Activated CD4-positive, alpha-beta memory T cell treated with anti-CD3 and anti-CD28 coated beads, Interleukin-2, amount 10 ng/mL, durations not matched to agents 7 days and 5 days (primary cell): Measurements from ENCODE around the gene SOBP. TPM values are rescaled to one million over a fixed set of nuclear protein-coding genes. Genes with fewer than 3 reads are reported as not detected.
"Not testable (repeated sequence)": the region's sequence is repeated elsewhere in the genome, so short reads cannot be mapped to it uniquely, and the experiment has no call there.

Experiments
- CTCF ChIA-PET: fragments of 350-600 bp; sonication (Branson Sonifier 250); formaldehyde crosslinking; loops from one replicate; lab custom pipeline; 2021; ENCODE audit warnings: antibody characterized with exemption, inconsistent platforms; lab: Charles Lee
- POLR2A ChIA-PET: fragments of 350-600 bp; sonication (Branson Sonifier 250); formaldehyde crosslinking; loops from one replicate; lab custom pipeline; 2021; ENCODE audit warnings: antibody characterized with exemption; lab: Charles Lee
- DNase-seq: peaks from one replicate; pipeline ENCODE4 v3.0.0-alpha.2; 2020
- H3K27ac Mint-ChIP-seq: one replicate; pipeline ENCODE4 v1.8.0; 2021; ENCODE audit warnings: mild to moderate bottlenecking, mixed read lengths
- H3K27me3 Mint-ChIP-seq: one replicate; pipeline ENCODE4 v1.8.0; 2021; ENCODE audit warnings: mixed read lengths
- H3K36me3 Mint-ChIP-seq: one replicate; pipeline ENCODE4 v1.8.0; 2021; ENCODE audit warnings: low read depth, mixed read lengths
- H3K4me1 Mint-ChIP-seq: one replicate; pipeline ENCODE4 v1.8.0; 2021; ENCODE audit warnings: mixed read lengths
- H3K4me3 Mint-ChIP-seq: one replicate; pipeline ENCODE4 v1.8.0; 2021; ENCODE audit warnings: mild to moderate bottlenecking, mixed read lengths
- H3K9me3 Mint-ChIP-seq: one replicate; pipeline ENCODE4 v1.8.0; 2021; ENCODE audit warnings: mixed read lengths
- total RNA-seq, 2 experiments: library from RNA; stranded (reverse); gene quantifications; one replicate each; pipeline ENCODE4 v1.2.3, GENCODE V29; 2021

Gene SOBP
- total RNA-seq, 2 experiments from 2014 or later = 0.33 to 0.38 TPM

DNA sequence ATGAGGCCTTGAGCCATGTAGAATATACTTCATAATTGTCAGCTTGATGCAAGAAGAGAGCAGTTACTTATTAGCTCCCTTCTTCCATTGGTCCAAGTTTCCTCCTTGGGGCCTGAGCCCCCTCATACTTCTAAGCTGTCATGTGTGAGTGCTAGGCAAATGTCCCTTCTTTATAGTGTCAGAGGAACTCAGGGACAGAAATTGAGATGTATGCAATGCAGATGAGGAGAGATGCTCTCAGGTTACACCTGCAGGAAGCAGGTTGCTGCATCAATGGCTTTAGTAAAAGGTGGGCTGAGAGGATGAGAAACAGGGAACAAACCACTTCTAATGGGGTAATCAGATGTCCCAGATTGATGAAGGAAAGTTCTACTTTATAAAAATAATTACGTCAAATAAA is 23.9 kb upstream of the SOBP start:
- Mint-ChIP-seq H3K4me1 (no peaks in the 10 kb centered on the region), H3K9me3 (no peaks in the 10 kb centered on the region), H3K36me3 (no peaks in the 10 kb centered on the region), H3K27ac (no peak overlapping the region), H3K27me3 (peaks cover 21% of the 10 kb centered on the region), H3K4me3 (no peak overlapping the region)
- DNase-seq = no peak
- POLR2A ChIA-PET = no interaction called here
- CTCF ChIA-PET = no interaction called here

DNA sequence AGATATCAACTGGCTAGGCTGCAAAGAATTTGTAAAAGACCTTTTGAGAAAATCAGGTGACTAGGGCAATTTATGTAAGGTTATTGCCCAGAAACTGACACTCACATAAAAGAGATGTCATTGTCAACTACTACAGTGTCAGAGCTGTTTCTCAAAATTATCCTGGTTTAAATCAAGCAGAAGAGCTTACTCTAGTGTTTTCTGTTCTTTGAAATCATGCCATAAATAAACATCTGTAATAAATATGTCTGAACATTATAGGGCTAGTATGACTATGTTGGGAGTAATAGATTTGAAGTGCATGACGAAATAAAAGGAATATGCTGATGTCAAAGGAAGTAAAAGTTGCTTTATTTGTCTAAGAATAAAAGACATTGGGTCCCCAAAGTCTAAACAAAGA is 19.6 kb upstream of the SOBP start:
- no peak overlapping the region for H3K4me3 Mint-ChIP-seq
- ChIA-PET CTCF (interaction anchor here (0.6 to 0.7 kb wide), 2 partner anchors 10 to 574 kb away, joined by 3 to 4 read pairs; no protein-coding TSS in a partner anchor), POLR2A (interaction anchor here (1.3 kb wide), 1 partner anchor 11 kb away, joined by 4 read pairs; the partner anchor contains the start of gene PDSS2)
- H3K4me1 Mint-ChIP-seq = no peaks in the 10 kb centered on the region
- H3K9me3 Mint-ChIP-seq = no peaks in the 10 kb centered on the region
- DNase-seq = no peak
- H3K27ac Mint-ChIP-seq = no peak overlapping the region
- H3K36me3 Mint-ChIP-seq = no peaks in the 10 kb centered on the region
- H3K27me3 Mint-ChIP-seq = peaks cover 30% of the 10 kb centered on the region

DNA sequence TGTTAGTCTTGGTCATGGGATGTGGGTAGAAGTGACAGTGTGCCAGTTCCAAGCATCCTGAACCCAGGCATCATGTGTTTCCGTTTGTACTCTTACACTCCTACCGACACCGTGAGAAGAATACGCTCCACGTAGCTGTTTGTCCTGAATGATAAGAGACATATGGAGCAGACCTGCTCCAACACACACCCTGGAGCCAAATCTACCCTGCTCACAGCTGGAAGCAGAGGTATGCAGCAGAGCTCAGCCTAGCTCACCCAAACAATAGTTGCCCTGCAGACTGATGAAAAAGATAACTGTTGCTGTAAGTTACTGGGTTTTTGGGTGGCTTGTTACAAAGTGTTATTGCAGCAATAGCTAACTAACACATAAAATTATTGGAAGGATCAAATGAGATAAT is 16.3 kb upstream of the SOBP start:
- CTCF ChIA-PET = no interaction called here
- POLR2A ChIA-PET = interaction anchor here (1.5 kb wide), 1 partner anchor 14 kb away, joined by 7 read pairs; the partner anchor contains the start of gene PDSS2
- no peaks in the 10 kb centered on the region for H3K36me3 Mint-ChIP-seq
- DNase-seq = no peak
- H3K9me3 Mint-ChIP-seq = no peaks in the 10 kb centered on the region
- no peaks in the 10 kb centered on the region for H3K4me1 Mint-ChIP-seq
- H3K4me3 Mint-ChIP-seq = no peak overlapping the region
- peaks cover 21% of the 10 kb centered on the region for H3K27me3 Mint-ChIP-seq
- no peak overlapping the region for H3K27ac Mint-ChIP-seq

DNA sequence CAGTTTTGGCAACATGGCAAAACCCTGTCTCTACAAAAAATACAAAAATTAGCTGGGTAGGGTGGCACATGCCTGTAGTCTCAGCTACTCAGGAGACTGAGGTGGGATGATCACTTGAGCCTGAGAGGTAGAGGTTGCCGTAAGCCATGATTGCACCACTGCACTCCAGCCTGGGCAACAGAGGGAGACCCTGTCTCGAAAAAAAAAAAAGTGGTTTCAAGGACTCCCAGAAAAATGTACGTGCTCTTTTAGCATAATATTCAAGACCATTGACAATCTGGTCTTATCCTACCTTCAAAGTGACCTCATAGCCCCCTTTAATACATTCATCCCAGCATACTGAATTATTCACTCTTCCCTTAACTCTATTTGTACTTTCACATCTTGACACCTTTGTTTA is 14.6 kb upstream of the SOBP start:
- CTCF ChIA-PET, POLR2A ChIA-PET, H3K4me3 Mint-ChIP-seq, H3K36me3 Mint-ChIP-seq, H3K9me3 Mint-ChIP-seq, H3K4me1 Mint-ChIP-seq, DNase-seq, H3K27ac Mint-ChIP-seq: not testable (repeated sequence)
- peaks cover 26% of the 10 kb centered on the region for H3K27me3 Mint-ChIP-seq

DNA sequence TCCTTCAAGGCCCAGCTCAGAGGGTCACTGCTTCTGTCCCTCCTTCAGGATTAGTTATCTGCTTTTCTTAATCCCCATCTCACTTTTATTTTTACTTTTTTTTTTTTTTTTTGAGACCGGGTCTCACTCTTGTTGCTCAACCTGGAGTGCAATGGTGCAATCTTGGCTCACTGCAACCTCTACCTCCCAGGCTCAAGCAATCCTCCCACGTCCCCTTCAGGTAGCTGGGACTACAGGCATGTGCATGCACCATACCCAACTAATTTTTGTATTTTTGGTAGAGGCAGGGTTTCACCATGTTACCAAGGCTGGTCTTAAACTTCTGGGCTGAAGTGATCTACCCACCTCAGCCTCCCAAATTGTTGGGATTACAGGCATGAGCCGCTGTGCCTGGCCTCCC is 14.1 kb upstream of the SOBP start:
- H3K4me1 Mint-ChIP-seq, H3K27ac Mint-ChIP-seq, H3K36me3 Mint-ChIP-seq, POLR2A ChIA-PET, H3K9me3 Mint-ChIP-seq, H3K4me3 Mint-ChIP-seq, DNase-seq, CTCF ChIA-PET: not testable (repeated sequence)
- H3K27me3 Mint-ChIP-seq = peaks cover 29% of the 10 kb centered on the region

DNA sequence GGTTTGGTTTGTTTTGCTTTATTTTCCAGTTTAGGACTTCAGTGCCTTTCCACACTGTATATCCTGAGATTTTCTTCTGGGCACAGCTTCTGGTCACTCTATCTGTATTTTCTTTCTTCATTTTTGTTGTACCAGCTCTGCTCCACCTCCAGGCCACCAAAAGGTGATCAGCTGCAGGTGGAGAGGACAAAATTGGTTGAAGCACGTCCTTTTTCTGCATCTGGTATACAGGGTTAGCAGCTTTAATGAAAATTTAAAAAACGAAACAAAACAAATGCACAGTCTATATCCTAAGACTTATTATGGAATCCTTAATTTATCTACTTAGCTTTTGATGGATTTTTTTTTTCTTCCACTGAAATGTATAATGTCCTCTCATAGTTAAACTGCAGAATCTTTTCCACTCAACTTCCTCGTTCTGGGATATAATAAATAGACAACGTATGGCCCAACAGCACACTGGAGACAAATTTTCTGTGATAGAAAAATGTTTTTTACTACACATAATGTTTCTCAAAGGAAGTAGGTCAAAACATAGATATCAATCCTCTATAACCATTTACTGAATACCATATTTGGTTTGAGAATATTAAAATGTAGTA is 10.7 kb upstream of the SOBP start:
- H3K9me3 Mint-ChIP-seq = no peaks in the 10 kb centered on the region
- no peaks in the 10 kb centered on the region for H3K36me3 Mint-ChIP-seq
- no peak overlapping the region for H3K27ac Mint-ChIP-seq
- ChIA-PET CTCF (no interaction called here), POLR2A (no interaction called here)
- no peaks in the 10 kb centered on the region for H3K4me1 Mint-ChIP-seq
- H3K4me3 Mint-ChIP-seq = no peak overlapping the region
- no peak for DNase-seq
- H3K27me3 Mint-ChIP-seq = peaks cover 37% of the 10 kb centered on the region

DNA sequence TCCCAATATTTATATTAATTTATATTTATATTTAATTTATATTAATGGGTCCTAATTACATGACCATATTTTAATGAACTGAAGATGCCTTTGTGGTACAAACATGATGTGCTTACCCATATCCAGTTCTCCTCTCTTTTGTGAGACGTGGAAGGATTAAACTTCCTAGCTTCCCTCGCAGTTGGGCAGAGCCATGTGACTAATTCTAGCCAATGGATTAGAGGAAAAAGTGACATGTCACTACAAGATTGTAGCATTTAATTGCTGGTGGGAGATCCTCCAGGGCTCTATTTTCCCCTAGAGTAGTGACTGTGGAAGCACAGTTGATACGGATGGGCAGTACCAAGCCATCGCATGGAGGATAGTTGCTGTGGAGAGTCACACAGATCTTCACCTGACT is 4.8 kb upstream of the SOBP start:
- ChIA-PET POLR2A (interaction anchor here (1.8 kb wide), 1 partner anchor 25 kb away, joined by 9 read pairs; the partner anchor contains the start of gene PDSS2), CTCF (no interaction called here)
- Mint-ChIP-seq H3K4me1 (peaks cover 11% of the 10 kb centered on the region), H3K4me3 (no peak overlapping the region), H3K27me3 (peaks cover 62% of the 10 kb centered on the region), H3K9me3 (no peaks in the 10 kb centered on the region), H3K27ac (no peak overlapping the region), H3K36me3 (no peaks in the 10 kb centered on the region)
- no peak for DNase-seq

DNA sequence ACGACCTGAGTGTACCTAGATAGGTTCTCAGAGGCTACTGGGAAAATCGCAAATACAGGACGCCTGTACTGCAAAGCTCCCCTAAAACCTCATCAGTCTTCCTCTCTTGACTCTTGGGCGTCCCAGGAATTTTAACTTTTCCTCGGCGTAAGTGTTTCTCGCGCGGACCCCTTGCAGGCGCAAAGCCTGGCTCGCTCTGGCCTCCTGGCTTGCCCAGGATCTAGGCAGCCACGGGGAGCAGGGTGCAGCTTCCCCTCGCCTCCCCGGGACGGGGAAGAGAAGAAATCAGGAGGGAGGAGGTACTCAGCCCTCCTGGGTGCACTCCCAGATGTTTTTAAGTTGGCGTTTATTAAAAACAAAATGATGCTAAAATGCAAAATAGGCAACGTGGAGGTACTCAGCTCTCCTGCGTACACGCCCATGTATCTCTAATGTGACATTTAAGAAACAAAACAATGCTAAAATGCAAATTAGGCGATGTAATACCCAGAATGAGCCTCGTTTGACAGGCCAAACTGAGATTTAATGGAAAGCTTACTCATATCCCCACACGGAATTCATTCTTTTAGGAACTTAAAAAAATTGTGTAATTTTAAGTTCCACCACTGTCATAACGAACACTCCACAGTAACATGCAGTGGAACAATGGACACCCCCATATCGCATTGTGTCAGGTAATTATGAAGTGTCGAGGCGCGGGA is 1.6 kb upstream of the SOBP start:
- Mint-ChIP-seq H3K27me3 (peaks cover 53% of the 10 kb centered on the region), H3K4me1 (peaks cover 24% of the 10 kb centered on the region), H3K36me3 (no peaks in the 10 kb centered on the region), H3K9me3 (no peaks in the 10 kb centered on the region), H3K4me3 (peak overlapping the region; percentile 77), H3K27ac (no peak overlapping the region)
- ChIA-PET POLR2A (interaction anchor here (1.2 kb wide), 1 partner anchor 29 kb away, joined by 7 read pairs; the partner anchor contains the start of gene PDSS2), CTCF (interaction anchor here (0.6 to 1.7 kb wide), 4 partner anchors 29 to 809 kb away, joined by 3 to 4 read pairs (median 3); partner anchors contain the start of genes BEND3 and PDSS2)
- DNase-seq = no peak

DNA sequence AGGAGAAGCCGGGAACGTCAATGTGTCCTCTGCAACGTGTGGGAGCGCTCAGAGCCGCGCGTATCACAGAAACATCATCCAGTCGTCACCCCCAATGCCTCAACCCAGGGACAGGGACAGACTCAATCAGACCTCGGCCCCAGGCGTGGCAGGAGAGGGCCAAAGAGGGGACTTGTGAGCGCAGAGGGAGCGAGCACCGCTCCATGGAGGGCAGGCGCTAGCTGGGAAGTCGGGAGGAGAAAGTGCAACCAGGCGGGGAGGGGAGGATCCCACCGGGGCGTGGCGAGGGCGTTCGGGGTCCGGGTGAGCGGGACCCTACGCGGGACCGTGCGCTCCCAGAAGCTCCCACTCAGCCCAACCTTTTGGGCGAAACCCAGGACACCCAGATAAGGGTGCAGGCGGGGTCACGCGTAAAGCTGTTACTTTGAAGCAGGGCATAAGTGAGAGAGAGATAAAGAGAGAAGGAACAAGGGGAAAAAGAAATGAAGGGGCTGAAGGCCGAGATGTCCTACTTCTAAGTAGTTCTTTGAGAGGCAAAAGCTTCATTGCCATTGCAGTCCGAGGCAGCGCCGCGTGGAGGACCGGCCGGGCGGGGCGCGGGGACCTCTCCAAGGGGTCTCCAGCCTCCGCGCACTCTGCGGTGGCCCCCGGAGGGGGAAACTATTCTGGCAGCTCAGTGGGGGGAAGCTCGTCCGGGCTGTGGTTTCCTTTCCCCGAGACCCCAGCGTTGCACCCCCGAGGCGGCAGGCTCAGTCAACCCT is 862 bp upstream of the SOBP start:
- Mint-ChIP-seq H3K4me3 (peak overlapping the region; percentile 77), H3K36me3 (no peaks in the 10 kb centered on the region), H3K27ac (no peak overlapping the region), H3K9me3 (no peaks in the 10 kb centered on the region), H3K4me1 (peaks cover 24% of the 10 kb centered on the region), H3K27me3 (peaks cover 53% of the 10 kb centered on the region)
- POLR2A ChIA-PET = interaction anchor here (1.2 kb wide), 1 partner anchor 30 kb away, joined by 7 read pairs; the partner anchor contains the start of gene PDSS2
- CTCF ChIA-PET = interaction anchor here (0.7 to 1.7 kb wide), 4 partner anchors 10 to 373 kb away, joined by 3 to 5 read pairs (median 3); partner anchors contain the start of genes BEND3 and PDSS2
- no peak for DNase-seq

DNA sequence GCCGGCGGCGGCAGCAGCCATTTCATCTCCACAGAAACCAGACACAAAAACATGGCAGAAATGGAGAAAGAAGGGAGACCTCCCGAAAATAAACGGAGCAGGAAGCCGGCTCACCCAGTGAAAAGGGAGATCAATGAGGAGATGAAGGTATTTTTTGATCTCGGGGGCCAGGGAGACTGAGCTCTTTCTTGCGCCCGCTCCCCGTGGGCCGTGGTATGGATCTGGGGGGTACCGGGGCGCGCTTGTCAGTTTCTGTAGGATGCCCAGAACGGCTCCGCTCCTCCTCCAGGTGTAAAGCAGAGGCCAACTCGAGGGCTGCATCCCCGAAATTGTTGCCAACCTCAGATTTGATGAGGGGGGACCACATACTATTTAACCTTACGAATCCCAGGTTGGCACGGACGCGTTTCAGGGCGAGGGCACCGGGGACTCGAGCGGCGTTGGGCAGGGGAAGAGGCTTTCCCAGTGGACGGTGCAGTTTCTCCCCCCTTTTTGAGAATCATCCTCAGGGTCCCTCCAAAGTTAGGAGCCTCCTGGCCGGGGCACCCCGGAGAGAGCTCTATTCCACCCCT is 735 bp downstream of the SOBP start:
- H3K4me3 Mint-ChIP-seq = peak overlapping the region; percentile 72
- H3K9me3 Mint-ChIP-seq = no peaks in the 10 kb centered on the region
- POLR2A ChIA-PET = interaction anchor here (1.5 kb wide), 1 partner anchor 31 kb away, joined by 10 read pairs; the partner anchor contains the start of gene PDSS2
- H3K27me3 Mint-ChIP-seq = peaks cover 52% of the 10 kb centered on the region
- H3K36me3 Mint-ChIP-seq = no peaks in the 10 kb centered on the region
- DNase-seq = no peak
- peaks cover 24% of the 10 kb centered on the region for H3K4me1 Mint-ChIP-seq
- no peak overlapping the region for H3K27ac Mint-ChIP-seq
- CTCF ChIA-PET = no interaction called here

DNA sequence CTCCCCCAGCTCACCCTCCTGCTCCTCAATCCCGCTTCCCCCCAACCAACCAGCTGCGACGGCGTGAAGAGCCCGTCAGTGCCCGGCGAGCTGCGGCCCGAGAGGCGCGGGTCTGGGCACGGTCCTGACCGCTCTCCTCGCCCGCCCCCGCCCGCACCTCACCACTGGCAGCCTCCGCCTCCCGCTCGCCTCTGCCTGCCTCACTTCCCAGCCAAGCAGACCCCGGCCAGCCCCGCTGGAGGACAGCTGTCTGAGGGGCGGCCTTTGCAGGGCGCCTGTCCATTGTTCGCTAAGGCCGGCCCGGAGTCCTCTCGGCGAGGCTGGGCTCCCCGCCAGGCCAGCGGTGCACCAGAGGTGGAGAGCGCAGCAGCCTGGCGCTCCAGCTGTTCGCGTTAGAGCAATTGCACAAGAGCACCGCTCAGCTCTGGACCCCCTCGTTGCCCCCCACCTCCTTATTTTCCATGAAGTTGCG is 1.3 kb downstream of the SOBP start:
- no peak overlapping the region for H3K27ac Mint-ChIP-seq
- peaks cover 24% of the 10 kb centered on the region for H3K4me1 Mint-ChIP-seq
- CTCF ChIA-PET = no interaction called here
- H3K4me3 Mint-ChIP-seq = peak overlapping the region; percentile 72
- no peaks in the 10 kb centered on the region for H3K36me3 Mint-ChIP-seq
- H3K27me3 Mint-ChIP-seq = peaks cover 53% of the 10 kb centered on the region
- POLR2A ChIA-PET = interaction anchor here (1.5 kb wide), 1 partner anchor 32 kb away, joined by 10 read pairs; the partner anchor contains the start of gene PDSS2
- no peak for DNase-seq
- no peaks in the 10 kb centered on the region for H3K9me3 Mint-ChIP-seq
